ENCODE data around the gene KRTAP5-11. TPM values are rescaled to one million over a fixed set of nuclear protein-coding genes. Genes with fewer than 3 reads are reported as not detected.

Gene KRTAP5-11
- total and polyA plus RNA-seq, 2 of the 8 experiments (the other 6 are each of a cell fraction or from before 2014, with no cell fraction given) = not detected

- TF ChIP-seq CHD7 (IDR thresholded peaks at IDR 0.05; ENCODE audit: insufficient replicate concordance, low read length) (no peak), TBP (IDR thresholded peaks at IDR 0.05; ENCODE audit: low read depth, low read length) (no peak), EGR1 (IDR thresholded peaks at IDR 0.05; ENCODE audit: borderline replicate concordance, low read depth, low read length) (no peak), USF2 (IDR thresholded peaks at IDR 0.05; ENCODE audit: low read length) (no peak)
These were observed 17.4 kb downstream of the KRTAP5-11 start, which contains the start of gene KRTAP5-10 (continued) for GRCh38 chr11:71565263-71565662.

Measured in H1 (cell line).